ENCODE measurements around the gene NSUN3.

Gene NSUN3

GRCh38 chr3:94172695-94173310, 109.9 kb downstream of the NSUN3 start:
- Histone ChIP-seq H3K27me3 (ENCODE audit: insufficient read depth, low read length) (no peaks in the 10 kb centered on the region), H3K79me2 (ENCODE audit: control insufficient read depth, insufficient read depth, low read length, poor library complexity) (no peaks in the 10 kb centered on the region), H3K4me1 (ENCODE audit: control insufficient read depth in 1 of 2, insufficient read depth in 2 of 2, low read length in 2 of 2) (no peaks in the 10 kb centered on the region), H3K4ac (ENCODE audit: low read depth, low read length) (no peak overlapping the region), H3K4me2 (ENCODE audit: low read length) (no peak overlapping the region), H3K23ac (ENCODE audit: low read length) (no peak overlapping the region), H3K4me3 (ENCODE audit: low read depth, low read length) (no peak overlapping the region), H3K36me3 (ENCODE audit: control insufficient read depth in 1 of 2, insufficient read depth in 2 of 2, low read length in 2 of 2) (no peaks in the 10 kb centered on the region), H3K18ac (ENCODE audit: low read length) (no peak overlapping the region), H4K12ac (ENCODE audit: low read depth, low read length) (no peak overlapping the region), H3K9ac (ENCODE audit: low read length) (no peak overlapping the region), H2BK5ac (ENCODE audit: low read depth, low read length, poor library complexity) (no peak overlapping the region), H3K14ac (ENCODE audit: low read length) (no peak overlapping the region), H2AFZ (ENCODE audit: insufficient read depth, low read length, poor library complexity) (no peak overlapping the region), H3K27ac (ENCODE audit: low read depth, low read length) (no peak overlapping the region), H3K9me3 (ENCODE audit: insufficient read depth, low read depth, low read length) (no peaks in the 10 kb centered on the region), H4K8ac (ENCODE audit: low read depth, low read length) (no peak overlapping the region), H2BK12ac (ENCODE audit: low read length) (no peak overlapping the region), H2BK120ac (ENCODE audit: insufficient read depth, low read length, poor library complexity) (no peak overlapping the region), H3K79me1 (ENCODE audit: low read length) (no peaks in the 10 kb centered on the region), H2AK5ac (ENCODE audit: low read length) (no peak overlapping the region), H4K91ac (ENCODE audit: low read depth, low read length) (no peak overlapping the region)
- no CpG with 5 or more reads among the region's 3 CpGs for WGBS (ENCODE audit: extremely low coverage, insufficient coverage, insufficient read length)
- DNase-seq = no peak

GRCh38 chr3:94173673-94174434, 111.0 kb downstream of the NSUN3 start:
- H3K4me3 ChIP-seq (ENCODE audit: low read depth, low read length) = no peak overlapping the region
- no peak overlapping the region for H4K12ac ChIP-seq (ENCODE audit: low read depth, low read length)
- no peak overlapping the region for H4K91ac ChIP-seq (ENCODE audit: low read depth, low read length)
- no peak overlapping the region for H3K27ac ChIP-seq (ENCODE audit: low read depth, low read length)
- no peaks in the 10 kb centered on the region for H3K27me3 ChIP-seq (ENCODE audit: insufficient read depth, low read length)
- no peak overlapping the region for H2BK12ac ChIP-seq (ENCODE audit: low read length)
- no peak overlapping the region for H2BK120ac ChIP-seq (ENCODE audit: insufficient read depth, low read length, poor library complexity)
- no peak overlapping the region for H3K9ac ChIP-seq (ENCODE audit: low read length)
- no peak for DNase-seq
- H3K79me1 ChIP-seq (ENCODE audit: low read length) = no peaks in the 10 kb centered on the region
- no peak overlapping the region for H2BK5ac ChIP-seq (ENCODE audit: low read depth, low read length, poor library complexity)
- no peaks in the 10 kb centered on the region for H3K4me1 ChIP-seq (ENCODE audit: control insufficient read depth in 1 of 2, insufficient read depth in 2 of 2, low read length in 2 of 2)
- no peak overlapping the region for H4K8ac ChIP-seq (ENCODE audit: low read depth, low read length)
- H2AFZ ChIP-seq (ENCODE audit: insufficient read depth, low read length, poor library complexity) = no peak overlapping the region
- H3K79me2 ChIP-seq (ENCODE audit: control insufficient read depth, insufficient read depth, low read length, poor library complexity) = no peaks in the 10 kb centered on the region
- no peak overlapping the region for H3K14ac ChIP-seq (ENCODE audit: low read length)
- H2AK5ac ChIP-seq (ENCODE audit: low read length) = no peak overlapping the region
- no peak overlapping the region for H3K23ac ChIP-seq (ENCODE audit: low read length)
- H3K36me3 ChIP-seq (ENCODE audit: control insufficient read depth in 1 of 2, insufficient read depth in 2 of 2, low read length in 2 of 2) = no peaks in the 10 kb centered on the region
- no CpG with 5 or more reads among the region's 2 CpGs for WGBS (ENCODE audit: extremely low coverage, insufficient coverage, insufficient read length)
- no peak overlapping the region for H3K18ac ChIP-seq (ENCODE audit: low read length)
- H3K4me2 ChIP-seq (ENCODE audit: low read length) = no peak overlapping the region
- no peak overlapping the region for H3K4ac ChIP-seq (ENCODE audit: low read depth, low read length)
- H3K9me3 ChIP-seq (ENCODE audit: insufficient read depth, low read depth, low read length) = no peaks in the 10 kb centered on the region

GRCh38 chr3:94175677-94176076, 112.8 kb downstream of the NSUN3 start:
- DNase-seq = no peak
- H3K27ac ChIP-seq (ENCODE audit: low read depth, low read length) = no peak overlapping the region
- no peak overlapping the region for H4K12ac ChIP-seq (ENCODE audit: low read depth, low read length)
- H3K4ac ChIP-seq (ENCODE audit: low read depth, low read length) = no peak overlapping the region
- no peaks in the 10 kb centered on the region for H3K27me3 ChIP-seq (ENCODE audit: insufficient read depth, low read length)
- no peaks in the 10 kb centered on the region for H3K9me3 ChIP-seq (ENCODE audit: insufficient read depth, low read depth, low read length)
- H3K79me1 ChIP-seq (ENCODE audit: low read length) = no peaks in the 10 kb centered on the region
- no peak overlapping the region for H3K23ac ChIP-seq (ENCODE audit: low read length)
- H3K36me3 ChIP-seq (ENCODE audit: control insufficient read depth in 1 of 2, insufficient read depth in 2 of 2, low read length in 2 of 2) = no peaks in the 10 kb centered on the region
- no peak overlapping the region for H2AFZ ChIP-seq (ENCODE audit: insufficient read depth, low read length, poor library complexity)
- no peak overlapping the region for H3K4me3 ChIP-seq (ENCODE audit: low read depth, low read length)
- no peak overlapping the region for H2BK120ac ChIP-seq (ENCODE audit: insufficient read depth, low read length, poor library complexity)
- no peak overlapping the region for H2BK12ac ChIP-seq (ENCODE audit: low read length)
- no peaks in the 10 kb centered on the region for H3K4me1 ChIP-seq (ENCODE audit: control insufficient read depth in 1 of 2, insufficient read depth in 2 of 2, low read length in 2 of 2)
- no peaks in the 10 kb centered on the region for H3K79me2 ChIP-seq (ENCODE audit: control insufficient read depth, insufficient read depth, low read length, poor library complexity)
- H4K91ac ChIP-seq (ENCODE audit: low read depth, low read length) = no peak overlapping the region
- no peak overlapping the region for H3K14ac ChIP-seq (ENCODE audit: low read length)
- no CpG with 5 or more reads among the region's 2 CpGs for WGBS (ENCODE audit: extremely low coverage, insufficient coverage, insufficient read length)
- H2AK5ac ChIP-seq (ENCODE audit: low read length) = no peak overlapping the region
- no peak overlapping the region for H3K9ac ChIP-seq (ENCODE audit: low read length)
- no peak overlapping the region for H4K8ac ChIP-seq (ENCODE audit: low read depth, low read length)
- no peak overlapping the region for H3K4me2 ChIP-seq (ENCODE audit: low read length)
- H2BK5ac ChIP-seq (ENCODE audit: low read depth, low read length, poor library complexity) = no peak overlapping the region
- H3K18ac ChIP-seq (ENCODE audit: low read length) = no peak overlapping the region

- Histone ChIP-seq H4K12ac (ENCODE audit: low read depth, low read length) (no peak overlapping the region), H3K23ac (ENCODE audit: low read length) (no peak overlapping the region), H4K8ac (ENCODE audit: low read depth, low read length) (no peak overlapping the region), H3K4me2 (ENCODE audit: low read length) (no peak overlapping the region), H3K14ac (ENCODE audit: low read length) (no peak overlapping the region), H2BK12ac (ENCODE audit: low read length) (no peak overlapping the region), H2AK5ac (ENCODE audit: low read length) (no peak overlapping the region), H3K4me1 (ENCODE audit: control insufficient read depth in 1 of 2, insufficient read depth in 2 of 2, low read length in 2 of 2) (no peaks in the 10 kb centered on the region), H2BK5ac (ENCODE audit: low read depth, low read length, poor library complexity) (no peak overlapping the region), H3K18ac (ENCODE audit: low read length) (no peak overlapping the region), H3K79me2 (ENCODE audit: control insufficient read depth, insufficient read depth, low read length, poor library complexity) (no peaks in the 10 kb centered on the region), H3K4me3 (ENCODE audit: low read depth, low read length) (no peak overlapping the region), H3K27me3 (ENCODE audit: insufficient read depth, low read length) (no peaks in the 10 kb centered on the region), H3K4ac (ENCODE audit: low read depth, low read length) (no peak overlapping the region), H2AFZ (ENCODE audit: insufficient read depth, low read length, poor library complexity) (no peak overlapping the region), H4K91ac (ENCODE audit: low read depth, low read length) (no peak overlapping the region), H3K79me1 (ENCODE audit: low read length) (no peaks in the 10 kb centered on the region), H3K9me3 (ENCODE audit: insufficient read depth, low read depth, low read length) (no peaks in the 10 kb centered on the region), H2BK120ac (ENCODE audit: insufficient read depth, low read length, poor library complexity) (no peak overlapping the region), H3K9ac (ENCODE audit: low read length) (no peak overlapping the region), H3K27ac (ENCODE audit: low read depth, low read length) (no peak overlapping the region), H3K36me3 (ENCODE audit: control insufficient read depth in 1 of 2, insufficient read depth in 2 of 2, low read length in 2 of 2) (no peaks in the 10 kb centered on the region)
- peak in 1 of 2 donors; percentile 33 for DNase-seq
- WGBS (ENCODE audit: extremely low coverage, insufficient coverage, insufficient read length) = no CpG with 5 or more reads among the region's 6 CpGs
These were observed 114.3 kb downstream of the NSUN3 start for GRCh38 chr3:94176988-94177745.
